22Rv1 (cell line): Measurements from ENCODE around the gene LGALS3BP.

Experiments
- CTCF ChIP-seq: fragments of 450-650 bp; IDR thresholded peaks from 2 replicates; pipeline ENCODE4 v1.5.1; 2017; ENCODE audit warnings: mild to moderate bottlenecking
- ZFX ChIP-seq: fragments of 450-650 bp; IDR thresholded peaks from 2 replicates; pipeline ENCODE4 v1.6.1; 2017; ENCODE audit warnings: antibody characterized with exemption, borderline replicate concordance

GRCh38 chr17:78953356-78954350, 26.1 kb downstream of the LGALS3BP start:
- no peak for TF ChIP-seq CTCF
- TF ChIP-seq ZFX: no peak
